GM06990 (cell line): ENCODE data around the gene AP3S1.
"Not testable (repeated sequence)": the region's sequence is repeated elsewhere in the genome, so short reads cannot be mapped to it uniquely, and the experiment has no call there.

Experiments
- DNase-seq: peaks from one replicate; pipeline ENCODE4 v3.0.0-alpha.2; 2011; ENCODE audit not compliant: insufficient read length; ENCODE audit errors: extremely low read depth
- H3K27me3 ChIP-seq: replicated peaks from 2 replicates; pipeline ENCODE4 v1.6.0; 2011; ENCODE audit warnings: low read length; ENCODE audit not compliant: control insufficient read depth, insufficient read depth
- H3K36me3 ChIP-seq: 2 replicates; pipeline ENCODE4 v1.5.1; 2011; ENCODE audit warnings: low read length; ENCODE audit not compliant: control insufficient read depth, insufficient read depth
- H3K4me3 ChIP-seq: replicated peaks from 2 replicates; pipeline ENCODE4 v1.5.1; 2011; ENCODE audit warnings: low read depth, mild to moderate bottlenecking, control low read depth, low read length
- TF ChIP-seq, protein P1 (sequence below): IDR thresholded peaks from 2 replicates; pipeline ENCODE4 v1.5.1; 2011; ENCODE audit warnings: low read length, control low read depth, mild to moderate bottlenecking, inconsistent platforms; ENCODE audit not compliant: insufficient read depth, poor library complexity, severe bottlenecking

AP3S1 gene

GRCh38 chr5:115920171-115920725, 78.5 kb downstream of the AP3S1 start:
- TF ChIP-seq, protein P1, sequence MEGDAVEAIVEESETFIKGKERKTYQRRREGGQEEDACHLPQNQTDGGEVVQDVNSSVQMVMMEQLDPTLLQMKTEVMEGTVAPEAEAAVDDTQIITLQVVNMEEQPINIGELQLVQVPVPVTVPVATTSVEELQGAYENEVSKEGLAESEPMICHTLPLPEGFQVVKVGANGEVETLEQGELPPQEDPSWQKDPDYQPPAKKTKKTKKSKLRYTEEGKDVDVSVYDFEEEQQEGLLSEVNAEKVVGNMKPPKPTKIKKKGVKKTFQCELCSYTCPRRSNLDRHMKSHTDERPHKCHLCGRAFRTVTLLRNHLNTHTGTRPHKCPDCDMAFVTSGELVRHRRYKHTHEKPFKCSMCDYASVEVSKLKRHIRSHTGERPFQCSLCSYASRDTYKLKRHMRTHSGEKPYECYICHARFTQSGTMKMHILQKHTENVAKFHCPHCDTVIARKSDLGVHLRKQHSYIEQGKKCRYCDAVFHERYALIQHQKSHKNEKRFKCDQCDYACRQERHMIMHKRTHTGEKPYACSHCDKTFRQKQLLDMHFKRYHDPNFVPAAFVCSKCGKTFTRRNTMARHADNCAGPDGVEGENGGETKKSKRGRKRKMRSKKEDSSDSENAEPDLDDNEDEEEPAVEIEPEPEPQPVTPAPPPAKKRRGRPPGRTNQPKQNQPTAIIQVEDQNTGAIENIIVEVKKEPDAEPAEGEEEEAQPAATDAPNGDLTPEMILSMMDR = no peak
- Histone ChIP-seq H3K4me3 (no peak overlapping the region), H3K27me3 (no peaks in the 10 kb centered on the region), H3K36me3 (no peaks in the 10 kb centered on the region)
- DNase-seq = no peak

DNA sequence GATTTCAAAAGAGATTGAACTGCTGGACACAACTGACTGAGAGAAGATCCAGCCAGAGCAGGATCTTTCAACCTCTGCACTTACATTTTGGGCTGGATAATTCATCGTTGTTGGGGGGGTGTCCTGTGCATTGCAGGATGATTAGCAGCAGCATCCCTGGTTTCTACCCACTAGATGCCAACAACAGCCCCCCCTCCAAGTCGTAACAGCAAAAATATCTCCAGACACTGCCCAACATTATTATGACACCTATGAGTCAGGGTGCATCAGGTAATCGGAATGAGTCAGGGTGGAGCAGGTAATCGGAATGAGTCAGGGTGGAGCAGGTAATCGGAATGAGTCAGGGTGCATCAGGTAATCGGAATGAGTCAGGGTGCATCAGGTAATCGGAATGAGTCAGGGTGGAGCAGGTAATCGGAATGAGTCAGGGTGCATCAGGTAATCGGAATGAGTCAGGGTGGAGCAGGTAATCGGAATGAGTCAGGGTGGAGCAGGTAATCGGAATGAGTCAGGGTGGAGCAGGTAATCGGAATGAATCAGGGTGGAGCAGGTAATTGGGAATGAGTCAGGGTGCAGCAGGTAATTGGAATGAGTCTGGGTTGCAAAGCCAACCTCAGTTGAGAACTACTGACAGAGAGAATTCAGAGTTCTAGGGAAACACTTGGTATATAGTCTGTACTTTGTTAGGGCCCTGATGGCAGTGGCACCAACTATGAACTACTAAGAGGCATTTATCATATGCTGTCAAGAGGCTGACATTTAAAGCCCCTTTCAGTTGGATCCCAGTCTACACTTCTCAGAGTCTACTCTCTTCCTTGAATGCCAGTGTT, 87.1 kb downstream of the AP3S1 start:
- H3K4me3 ChIP-seq, H3K36me3 ChIP-seq, DNase-seq, H3K27me3 ChIP-seq: not testable (repeated sequence)

- H3K36me3 ChIP-seq, DNase-seq, H3K27me3 ChIP-seq, H3K4me3 ChIP-seq: not testable (repeated sequence)
These were observed 88.4 kb downstream of the AP3S1 start for GRCh38 chr5:115930171-115930570.

- TF ChIP-seq, protein P1 = no peak
- Histone ChIP-seq H3K4me3 (no peak overlapping the region), H3K36me3 (no peaks in the 10 kb centered on the region), H3K27me3 (no peaks in the 10 kb centered on the region)
- no peak for DNase-seq
These were observed 89.0 kb downstream of the AP3S1 start for GRCh38 chr5:115930630-115931337.

DNA sequence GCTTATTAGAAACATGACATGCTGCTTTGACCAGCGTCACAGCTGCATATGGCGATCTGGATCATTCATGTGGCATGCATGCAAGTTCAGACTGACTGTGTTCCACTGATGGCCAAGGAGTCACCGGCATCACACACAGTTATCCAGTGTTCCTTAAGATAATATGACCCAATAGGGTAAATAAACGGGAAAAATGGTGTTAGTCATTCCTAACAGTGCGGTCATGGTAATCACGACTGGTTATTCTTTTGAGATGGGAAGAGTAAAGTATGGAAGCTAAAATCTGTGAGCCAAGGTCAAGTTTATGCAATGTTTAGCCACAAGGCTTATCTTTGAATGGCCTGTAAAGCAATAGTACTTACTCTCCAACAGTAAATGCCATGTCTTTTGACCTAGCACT, 91.3 kb downstream of the AP3S1 start:
- no peak for DNase-seq
- Histone ChIP-seq H3K36me3 (no peaks in the 10 kb centered on the region), H3K4me3 (no peak overlapping the region), H3K27me3 (no peaks in the 10 kb centered on the region)
- TF ChIP-seq, protein P1 = no peak

DNA sequence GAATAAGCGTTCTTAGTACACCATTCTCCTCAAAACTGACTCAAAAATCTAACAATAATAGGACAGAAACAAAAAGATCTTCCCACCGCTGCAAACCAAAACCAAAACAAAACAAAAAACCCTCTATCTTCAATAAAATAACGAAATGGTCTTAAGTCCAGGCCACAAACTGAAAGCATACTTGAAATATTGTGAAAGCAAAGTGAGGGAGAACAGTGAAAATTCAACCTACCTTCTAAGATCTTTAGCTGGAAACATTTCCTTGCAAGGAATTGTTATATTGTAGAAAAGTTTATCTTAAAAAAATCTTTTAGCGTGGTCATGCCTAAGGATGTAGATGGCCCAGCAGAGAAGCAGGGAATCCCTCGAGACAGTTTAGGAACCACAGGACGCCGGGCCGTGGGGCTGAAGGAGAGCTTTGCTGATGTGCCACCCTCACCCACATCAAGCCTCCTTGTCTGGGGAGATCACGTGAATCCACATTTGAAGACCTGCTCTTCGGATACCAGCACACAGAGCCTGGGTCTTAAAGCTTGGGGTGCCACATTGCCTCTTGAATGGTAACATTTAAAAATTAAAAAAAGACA, 92.7 kb downstream of the AP3S1 start:
- H3K36me3 ChIP-seq = no peaks in the 10 kb centered on the region
- DNase-seq = no peak
- TF ChIP-seq, protein P1 = no peak
- H3K4me3 ChIP-seq = no peak overlapping the region
- H3K27me3 ChIP-seq = no peaks in the 10 kb centered on the region
